Stomach (tissue), 9 donors: ENCODE results near the gene PPP4R2. TPM values are rescaled to one million over a fixed set of nuclear protein-coding genes. Genes with fewer than 3 reads are reported as not detected.

Source experiments
- DNase-seq, 2 donors: peaks; one replicate each; pipeline versions ENCODE4 v3.0.0 to v3.0.0-alpha.2; 2013 to 2019
- H3K27ac ChIP-seq, 5 donors: fragments of 200-600 bp in 4 of 5; sonication (generic) in 4 of 5; one replicate each; pipeline ENCODE4 v1.5.1; 2013 to 2019; ENCODE audit warnings: mild to moderate bottlenecking in 1 of 5, moderate library complexity in 1 of 5
- H3K27me3 ChIP-seq, 3 donors: fragments of 200-600 bp; sonication (generic); one replicate each; pipeline ENCODE4 v1.5.1; 2017 to 2019; ENCODE audit warnings: mixed run types in 1 of 3
- H3K36me3 ChIP-seq, 4 donors: fragments of 200-600 bp; sonication (generic); 1 replicate in 3 of 4; 2 replicates in 1 of 4; pipeline ENCODE4 v1.5.1; 2016 to 2019
- H3K4me1 ChIP-seq, 4 donors: fragments of 200-600 bp; sonication (generic); one replicate each; pipeline ENCODE4 v1.5.1; 2016 to 2019
- H3K4me3 ChIP-seq, 4 donors: fragments of 200-600 bp; sonication (generic) in 3 of 4; one replicate each; pipeline ENCODE4 v1.5.1; 2016 to 2019; ENCODE audit warnings: mild to moderate bottlenecking in 1 of 4
- H3K9me3 ChIP-seq, 4 donors: fragments of 200-600 bp; sonication (generic); one replicate each; pipeline ENCODE4 v1.5.1; 2016 to 2019
- EP300 ChIP-seq: sonication (generic); formaldehyde crosslinking; IDR thresholded peaks from one replicate; pipeline ENCODE4 v1.6.1; 2017; ENCODE audit warnings: antibody characterized with exemption
- POLR2A ChIP-seq, 4 donors: fragments of 450-650 bp; IDR thresholded peaks; one replicate each; pipeline ENCODE4 v1.6.1; 2016; ENCODE audit warnings: antibody characterized with exemption in 4 of 4, control low read depth in 2 of 4, mild to moderate bottlenecking in 1 of 4, moderate library complexity in 1 of 4
- POLR2AphosphoS5 ChIP-seq, 3 donors: sonication (generic); formaldehyde crosslinking; IDR thresholded peaks; one replicate each; pipeline ENCODE4 v1.6.1; 2016; ENCODE audit warnings: antibody characterized with exemption in 3 of 3
- WGBS, 5 donors: extraction: QIAGEN DNeasy Blood & Tissue Kit in 3 of 5; methylation state at CpG; one replicate each; pipeline versions ENCODE4 v1.1.5 to v1.1.7; 2013 to 2018; 5-methylcytosine and 5-hydroxymethylcytosine counted together
- intact Hi-C: fragments of 100-400 bp; cut with DNase I; formaldehyde crosslinking; loops from one replicate; pipeline ENCODE4 v1.15.1; 2023; ENCODE audit warnings: low total_unique reads
- polyA plus RNA-seq, 3 donors: library from polyadenylated mRNA; stranded (reverse); fragments of 200-250 nt; gene quantifications; one replicate each; pipeline ENCODE4 v1.2.3, GENCODE V29; 2013
- total RNA-seq, 5 donors: library from RNA; depleted of rRNA; stranded (reverse); fragments of >200 nt; gene quantifications; one replicate each; pipeline versions ENCODE4 v1.1.0 to v1.2.3, GENCODE V29; 2014 to 2016
- TF ChIP-seq, protein P1 (sequence below), 7 experiments: fragments of 450-650 bp in 4 of 7; fragments of 200-600 bp in 3 of 7; sonication (generic) in 3 of 7; IDR thresholded peaks; one replicate each; pipeline ENCODE4 v1.5.1; 2016 to 2019; ENCODE audit warnings: antibody characterized with exemption in 7 of 7, control low read depth in 2 of 7, mild to moderate bottlenecking in 1 of 7
- donor health status: healthy with polysubstance abuse.
- donor health status: Bipolar disorder and iron deficiency.
- donor health status: healthy.

PPP4R2 gene
- total and polyA plus RNA-seq, 8 donors, result 10.7 to 100 (median 21.8) TPM

DNA sequence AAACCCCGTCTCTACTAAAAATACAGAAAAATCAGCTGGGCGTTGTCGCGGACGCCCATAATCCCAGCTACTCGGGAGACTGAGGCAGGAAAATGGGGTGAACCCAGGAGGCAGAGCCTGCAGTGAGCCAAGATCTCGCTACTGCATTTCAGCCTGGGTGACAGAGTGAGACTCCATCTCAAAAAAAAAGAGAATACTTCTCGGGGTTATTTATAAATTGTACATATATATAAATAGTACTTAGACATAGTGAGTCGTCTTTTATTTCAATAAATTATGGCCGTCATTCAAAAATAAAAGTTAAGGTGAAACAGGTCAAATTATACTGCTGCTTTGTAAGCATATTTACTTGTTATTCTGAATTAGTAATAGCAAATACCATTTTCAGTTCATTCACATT, 52.7 kb downstream of the PPP4R2 start:
- WGBS, 5 donors, result 89 to 92% (median 92%) methylated on average over 10 of the region's 10 CpGs
- no peak for DNase-seq
- H3K27ac ChIP-seq, result no peak overlapping the region
- peaks cover 0 to 26% (median 14%) of the 10 kb centered on the region in 4 donors for H3K36me3 ChIP-seq
- TF ChIP-seq POLR2A (IDR thresholded peaks at IDR 0.05) (no peak), POLR2AphosphoS5 (IDR thresholded peaks at IDR 0.05) (no peak), EP300 (no peak)
- TF ChIP-seq, protein P1, sequence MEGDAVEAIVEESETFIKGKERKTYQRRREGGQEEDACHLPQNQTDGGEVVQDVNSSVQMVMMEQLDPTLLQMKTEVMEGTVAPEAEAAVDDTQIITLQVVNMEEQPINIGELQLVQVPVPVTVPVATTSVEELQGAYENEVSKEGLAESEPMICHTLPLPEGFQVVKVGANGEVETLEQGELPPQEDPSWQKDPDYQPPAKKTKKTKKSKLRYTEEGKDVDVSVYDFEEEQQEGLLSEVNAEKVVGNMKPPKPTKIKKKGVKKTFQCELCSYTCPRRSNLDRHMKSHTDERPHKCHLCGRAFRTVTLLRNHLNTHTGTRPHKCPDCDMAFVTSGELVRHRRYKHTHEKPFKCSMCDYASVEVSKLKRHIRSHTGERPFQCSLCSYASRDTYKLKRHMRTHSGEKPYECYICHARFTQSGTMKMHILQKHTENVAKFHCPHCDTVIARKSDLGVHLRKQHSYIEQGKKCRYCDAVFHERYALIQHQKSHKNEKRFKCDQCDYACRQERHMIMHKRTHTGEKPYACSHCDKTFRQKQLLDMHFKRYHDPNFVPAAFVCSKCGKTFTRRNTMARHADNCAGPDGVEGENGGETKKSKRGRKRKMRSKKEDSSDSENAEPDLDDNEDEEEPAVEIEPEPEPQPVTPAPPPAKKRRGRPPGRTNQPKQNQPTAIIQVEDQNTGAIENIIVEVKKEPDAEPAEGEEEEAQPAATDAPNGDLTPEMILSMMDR (IDR thresholded peaks at IDR 0.05), result no peak
- no peaks in the 10 kb centered on the region for H3K27me3 ChIP-seq
- peaks cover 0 to 45% (median 21%) of the 10 kb centered on the region in 4 donors for H3K4me1 ChIP-seq
- intact Hi-C loops, result no loop called here
- no peaks in the 10 kb centered on the region for H3K9me3 ChIP-seq
- H3K4me3 ChIP-seq, result no peak overlapping the region

DNA sequence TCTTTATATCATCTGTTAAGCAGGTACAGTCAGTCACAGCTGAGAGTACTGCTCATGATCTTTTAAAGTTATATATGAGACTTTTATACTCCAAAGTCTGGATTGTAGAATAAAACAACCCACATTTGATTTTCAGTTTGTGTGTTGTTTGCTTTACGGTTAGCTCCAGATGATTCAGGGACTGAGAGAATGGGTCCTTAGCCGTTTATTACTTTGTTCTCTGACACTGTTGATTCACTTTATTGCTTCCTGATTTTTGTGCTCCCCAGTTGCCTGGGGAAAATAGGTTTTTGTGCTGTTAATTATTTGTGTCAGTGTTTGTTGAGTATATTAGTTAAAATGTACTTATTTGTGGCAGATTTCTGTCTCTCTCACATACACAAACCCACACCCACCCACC, 56.2 kb downstream of the PPP4R2 start:
- TF ChIP-seq POLR2AphosphoS5 (IDR thresholded peaks at IDR 0.05), result no peak
- TF ChIP-seq EP300, result no peak
- TF ChIP-seq, protein P1 (IDR thresholded peaks at IDR 0.05), result no peak
- TF ChIP-seq POLR2A (IDR thresholded peaks at IDR 0.05), result no peak
- Histone ChIP-seq H3K4me3 (no peak overlapping the region), H3K27me3 (no peaks in the 10 kb centered on the region), H3K27ac (no peak overlapping the region), H3K36me3 (peaks cover 0 to 23% (median 12%) of the 10 kb centered on the region in 4 donors), H3K4me1 (peaks cover 8 to 18% (median 13%) of the 10 kb centered on the region in 4 donors), H3K9me3 (no peaks in the 10 kb centered on the region)
- WGBS, 5 donors, result 47 to 67% (median 56%) methylated on average over 2 of the region's 2 CpGs
- intact Hi-C loops, result loop anchor here (10.0 kb wide), 2 partner anchors 48 to 108 kb away; no protein-coding TSS in a partner anchor
- DNase-seq, result no peak

DNA sequence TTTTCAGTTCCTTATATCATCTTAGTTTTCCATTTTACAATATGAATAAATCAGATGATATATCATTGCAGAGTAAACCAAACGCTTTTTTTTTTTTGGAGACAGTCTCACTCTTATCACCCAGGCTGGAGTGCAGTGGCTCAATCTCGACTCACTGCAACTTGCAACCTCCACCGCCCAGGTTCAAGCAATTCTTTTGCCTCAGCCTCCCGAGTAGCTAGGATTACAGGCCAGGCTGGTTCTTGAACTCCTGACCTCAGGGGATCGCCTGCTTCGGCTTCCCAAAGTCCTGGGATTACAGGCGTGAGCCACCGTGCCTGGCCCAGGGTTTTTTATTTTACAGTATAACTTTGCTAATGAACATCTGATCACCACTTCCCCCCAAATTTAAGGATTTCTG, 59.0 kb downstream of the PPP4R2 start:
- intact Hi-C loops, result loop anchor here (10.0 kb wide), 2 partner anchors 51 to 111 kb away; no protein-coding TSS in a partner anchor
- TF ChIP-seq EP300 (no peak), POLR2A (IDR thresholded peaks at IDR 0.05) (no peak), POLR2AphosphoS5 (IDR thresholded peaks at IDR 0.05) (no peak)
- TF ChIP-seq, protein P1 (IDR thresholded peaks at IDR 0.05), result no peak
- DNase-seq, result no peak
- Histone ChIP-seq H3K27ac (peak overlapping the region in 2 of 5 donors; percentile 10 to 40), H3K4me3 (no peak overlapping the region), H3K4me1 (peaks cover 8 to 17% (median 13%) of the 10 kb centered on the region in 4 donors), H3K9me3 (no peaks in the 10 kb centered on the region), H3K27me3 (no peaks in the 10 kb centered on the region), H3K36me3 (peaks cover 0 to 17% (median 5%) of the 10 kb centered on the region in 4 donors)
- WGBS, 5 donors, result 25 to 48% (median 30%) methylated on average over 8 of the region's 8 CpGs

DNA sequence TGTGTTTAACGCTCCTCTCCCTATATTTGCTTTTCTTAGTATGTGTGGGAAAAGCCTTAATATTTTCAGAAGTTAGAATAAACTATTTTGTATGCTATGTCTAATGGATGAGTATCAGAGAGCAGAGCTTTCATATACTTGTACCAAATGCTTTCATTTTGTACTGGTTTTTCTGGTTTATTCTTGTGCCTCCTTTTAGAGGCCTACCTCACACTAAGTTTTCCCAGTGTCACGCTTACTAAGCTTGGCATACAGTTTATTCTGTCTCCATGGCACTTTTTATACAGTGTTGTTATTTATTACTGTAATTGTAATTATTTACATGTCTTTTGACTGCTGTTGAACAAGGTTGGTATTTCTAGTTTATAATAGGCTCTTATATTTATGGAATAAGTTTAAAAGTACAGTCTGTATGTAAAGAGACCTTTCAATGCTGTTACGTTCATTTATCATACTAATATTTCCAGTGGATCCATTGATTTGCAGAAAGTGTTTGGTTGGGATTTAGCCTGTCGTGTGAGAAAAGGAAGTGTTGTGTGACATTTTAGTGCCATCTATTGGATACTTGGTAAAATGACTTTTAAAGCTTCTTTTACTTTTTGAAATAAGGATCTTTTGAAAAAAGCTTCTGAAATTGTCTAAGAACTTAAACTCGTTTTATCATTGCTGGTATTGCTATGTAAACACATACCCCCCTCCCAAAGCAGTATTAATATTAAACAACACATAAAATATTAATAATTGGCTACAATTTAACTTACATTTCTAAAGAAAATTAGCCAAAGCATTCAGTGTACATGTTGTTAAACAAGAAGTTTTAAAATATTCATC, 59.6 kb downstream of the PPP4R2 start:
- WGBS, 5 donors, result 10 to 20% (median 15%) methylated on average over 5 of the region's 5 CpGs
- peak in 1 of 2 donors; percentile 75 for DNase-seq
- intact Hi-C loops, result loop anchor here (10.0 kb wide), 2 partner anchors 51 to 111 kb away; no protein-coding TSS in a partner anchor
- Histone ChIP-seq H3K4me3 (no peak overlapping the region), H3K9me3 (no peaks in the 10 kb centered on the region), H3K36me3 (peaks cover 0 to 14% (median 6%) of the 10 kb centered on the region in 4 donors), H3K27me3 (no peaks in the 10 kb centered on the region), H3K4me1 (peaks cover 8 to 17% (median 10%) of the 10 kb centered on the region in 4 donors), H3K27ac (peak overlapping the region in 2 of 5 donors; percentile 10 to 40)
- TF ChIP-seq EP300, result no peak
- TF ChIP-seq, protein P1 (IDR thresholded peaks at IDR 0.05), result peak in 3 of 7 experiments; percentile 28 to 51 (median 49)
- TF ChIP-seq POLR2A (IDR thresholded peaks at IDR 0.05), result no peak
- no peak for TF ChIP-seq POLR2AphosphoS5 (IDR thresholded peaks at IDR 0.05)
